Osteocyte (in vitro differentiated cells): Measurements from ENCODE around the gene AFDN. TPM values are rescaled to one million over a fixed set of nuclear protein-coding genes. Genes with fewer than 3 reads are reported as not detected.

Experiments
- DNase-seq: peaks from one replicate; pipeline ENCODE4 v3.0.0; 2021; ENCODE audit warnings: mixed read lengths; ENCODE audit not compliant: unreplicated experiment; ENCODE audit errors: extremely low spot score
- H3K27ac Mint-ChIP-seq: one replicate; pipeline ENCODE4 v1.8.0; 2021; ENCODE audit warnings: mild to moderate bottlenecking, mixed read lengths; ENCODE audit not compliant: unreplicated experiment
- H3K27me3 Mint-ChIP-seq: one replicate; pipeline ENCODE4 v1.8.0; 2021; ENCODE audit warnings: mixed read lengths; ENCODE audit not compliant: unreplicated experiment
- H3K36me3 Mint-ChIP-seq: one replicate; pipeline ENCODE4 v1.8.0; 2021; ENCODE audit warnings: mixed read lengths; ENCODE audit not compliant: unreplicated experiment
- H3K4me1 Mint-ChIP-seq: one replicate; pipeline ENCODE4 v1.8.0; 2021; ENCODE audit warnings: mixed read lengths; ENCODE audit not compliant: unreplicated experiment
- H3K4me3 Mint-ChIP-seq: one replicate; pipeline ENCODE4 v1.8.0; 2021; ENCODE audit warnings: mild to moderate bottlenecking, moderate library complexity, mixed read lengths; ENCODE audit not compliant: unreplicated experiment
- H3K9me3 Mint-ChIP-seq: one replicate; pipeline ENCODE4 v1.8.0; 2021; ENCODE audit warnings: mixed read lengths; ENCODE audit not compliant: unreplicated experiment
- total RNA-seq: library from RNA; stranded (reverse); gene quantifications from 2 replicates; pipeline ENCODE4 v1.2.1, GENCODE V29; 2021
- TF ChIP-seq, protein P1 (sequence below): fragments of 200-600 bp; sonication (generic); IDR thresholded peaks from 2 replicates; pipeline ENCODE4 v1.5.0; 2021; ENCODE audit warnings: antibody characterized with exemption, mild to moderate bottlenecking, moderate library complexity

AFDN gene
- total RNA-seq, 1 donor from 2014 or later, result 67.3 TPM

DNA sequence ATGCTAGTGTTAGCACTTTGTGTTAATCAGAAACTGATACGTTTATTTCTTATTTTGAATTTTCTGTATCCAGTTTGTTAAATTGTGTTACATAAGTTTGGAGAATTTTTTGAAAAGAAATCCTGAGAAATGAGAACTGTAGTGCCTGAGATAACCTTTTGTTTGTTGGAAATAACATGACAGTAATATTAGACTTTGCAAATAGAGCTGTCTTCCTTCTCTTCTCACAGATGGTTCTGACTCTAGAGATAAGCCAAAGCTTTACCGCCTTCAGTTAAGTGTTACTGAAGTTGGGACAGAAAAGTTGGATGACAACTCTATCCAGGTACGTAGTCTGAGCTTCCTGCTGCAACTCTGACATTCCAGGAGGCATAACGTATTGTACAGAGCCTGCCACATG, 69.9 kb downstream of the AFDN start:
- Mint-ChIP-seq H3K4me3 (no peak overlapping the region), H3K27ac (no peak overlapping the region), H3K9me3 (no peaks in the 10 kb centered on the region), H3K4me1 (no peaks in the 10 kb centered on the region), H3K36me3 (peaks cover 7% of the 10 kb centered on the region), H3K27me3 (no peaks in the 10 kb centered on the region)
- no peak for DNase-seq
- TF ChIP-seq, protein P1, sequence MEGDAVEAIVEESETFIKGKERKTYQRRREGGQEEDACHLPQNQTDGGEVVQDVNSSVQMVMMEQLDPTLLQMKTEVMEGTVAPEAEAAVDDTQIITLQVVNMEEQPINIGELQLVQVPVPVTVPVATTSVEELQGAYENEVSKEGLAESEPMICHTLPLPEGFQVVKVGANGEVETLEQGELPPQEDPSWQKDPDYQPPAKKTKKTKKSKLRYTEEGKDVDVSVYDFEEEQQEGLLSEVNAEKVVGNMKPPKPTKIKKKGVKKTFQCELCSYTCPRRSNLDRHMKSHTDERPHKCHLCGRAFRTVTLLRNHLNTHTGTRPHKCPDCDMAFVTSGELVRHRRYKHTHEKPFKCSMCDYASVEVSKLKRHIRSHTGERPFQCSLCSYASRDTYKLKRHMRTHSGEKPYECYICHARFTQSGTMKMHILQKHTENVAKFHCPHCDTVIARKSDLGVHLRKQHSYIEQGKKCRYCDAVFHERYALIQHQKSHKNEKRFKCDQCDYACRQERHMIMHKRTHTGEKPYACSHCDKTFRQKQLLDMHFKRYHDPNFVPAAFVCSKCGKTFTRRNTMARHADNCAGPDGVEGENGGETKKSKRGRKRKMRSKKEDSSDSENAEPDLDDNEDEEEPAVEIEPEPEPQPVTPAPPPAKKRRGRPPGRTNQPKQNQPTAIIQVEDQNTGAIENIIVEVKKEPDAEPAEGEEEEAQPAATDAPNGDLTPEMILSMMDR, result no peak

DNA sequence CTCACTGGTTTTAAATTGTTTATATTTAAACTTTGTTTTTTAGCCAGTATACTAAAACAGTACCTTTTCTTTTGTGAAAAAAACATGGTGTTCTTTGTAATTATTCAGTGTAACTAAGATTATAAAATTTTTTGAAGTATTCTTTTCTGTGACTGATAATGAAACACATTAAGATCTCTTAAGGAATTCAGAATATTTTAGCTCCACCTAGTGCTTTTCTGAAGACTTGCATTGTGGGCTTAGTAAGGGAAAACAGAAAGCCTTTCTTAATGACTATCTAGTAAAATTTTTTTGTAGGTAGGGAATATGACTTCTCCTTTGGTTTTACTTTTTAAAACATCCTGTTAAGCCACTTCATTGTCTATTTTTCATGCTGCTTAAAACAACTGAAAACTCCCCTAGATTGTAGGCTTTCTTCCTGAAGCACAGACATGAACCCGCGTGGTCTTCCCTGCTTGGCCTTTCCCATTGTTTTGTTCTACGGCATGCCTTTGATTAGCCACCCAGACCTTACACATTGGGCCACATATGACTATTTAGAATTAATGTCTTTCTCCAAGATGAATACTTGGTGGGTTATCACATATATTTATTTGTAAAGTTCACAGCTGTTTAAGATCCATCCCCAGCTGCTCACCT, 72.1 kb downstream of the AFDN start:
- TF ChIP-seq, protein P1, result peak; percentile 77
- Mint-ChIP-seq H3K4me1 (no peaks in the 10 kb centered on the region), H3K27ac (no peak overlapping the region), H3K27me3 (no peaks in the 10 kb centered on the region), H3K4me3 (no peak overlapping the region), H3K9me3 (no peaks in the 10 kb centered on the region), H3K36me3 (peaks cover 9% of the 10 kb centered on the region)
- no peak for DNase-seq

DNA sequence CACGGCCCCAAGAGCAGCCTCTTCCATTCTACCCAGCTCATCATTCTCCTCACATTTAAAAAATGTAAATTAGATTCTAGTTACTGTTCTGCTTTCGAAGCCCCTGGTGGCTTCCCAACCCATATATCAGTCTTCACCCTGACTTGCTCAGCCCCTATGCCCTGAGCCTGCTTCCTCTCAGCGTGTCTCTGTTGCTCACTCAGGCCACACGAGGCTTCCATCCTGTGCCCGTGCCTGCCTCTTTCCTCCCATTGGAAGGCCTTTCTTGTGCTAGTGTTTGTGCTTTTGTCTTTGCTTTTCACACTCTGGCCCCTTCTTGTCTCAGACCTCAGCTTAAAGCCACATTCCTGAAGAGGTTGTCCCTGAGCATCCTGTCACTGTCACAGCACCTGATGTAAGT, 78.1 kb downstream of the AFDN start:
- TF ChIP-seq, protein P1, result no peak
- Mint-ChIP-seq H3K27me3 (no peaks in the 10 kb centered on the region), H3K27ac (no peak overlapping the region), H3K36me3 (peaks cover 29% of the 10 kb centered on the region), H3K4me1 (no peaks in the 10 kb centered on the region), H3K9me3 (no peaks in the 10 kb centered on the region), H3K4me3 (no peak overlapping the region)
- no peak for DNase-seq

DNA sequence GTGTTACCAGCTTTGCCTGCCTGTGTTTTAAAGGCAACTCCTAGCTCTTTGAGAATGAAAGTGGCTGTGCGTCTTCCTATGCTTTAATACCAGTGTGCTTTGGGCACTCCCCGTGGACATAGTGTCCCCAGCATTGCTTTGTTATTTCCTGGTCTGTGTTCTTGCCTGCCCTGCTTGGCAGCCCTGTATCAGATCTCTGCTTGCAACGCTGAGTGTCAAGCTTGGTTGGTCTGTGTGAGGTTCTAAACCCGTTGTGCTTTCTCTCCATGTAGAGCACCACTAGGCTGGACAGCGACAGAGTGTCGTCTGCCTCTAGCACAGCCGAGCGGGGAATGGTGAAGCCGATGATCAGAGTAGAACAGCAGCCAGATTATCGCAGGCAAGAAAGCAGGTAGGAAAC, 80.2 kb downstream of the AFDN start:
- no peak overlapping the region for H3K27ac Mint-ChIP-seq
- no peak for DNase-seq
- TF ChIP-seq, protein P1, result no peak
- no peak overlapping the region for H3K4me3 Mint-ChIP-seq
- no peaks in the 10 kb centered on the region for H3K4me1 Mint-ChIP-seq
- H3K9me3 Mint-ChIP-seq, result no peaks in the 10 kb centered on the region
- H3K27me3 Mint-ChIP-seq, result no peaks in the 10 kb centered on the region
- peaks cover 29% of the 10 kb centered on the region for H3K36me3 Mint-ChIP-seq

DNA sequence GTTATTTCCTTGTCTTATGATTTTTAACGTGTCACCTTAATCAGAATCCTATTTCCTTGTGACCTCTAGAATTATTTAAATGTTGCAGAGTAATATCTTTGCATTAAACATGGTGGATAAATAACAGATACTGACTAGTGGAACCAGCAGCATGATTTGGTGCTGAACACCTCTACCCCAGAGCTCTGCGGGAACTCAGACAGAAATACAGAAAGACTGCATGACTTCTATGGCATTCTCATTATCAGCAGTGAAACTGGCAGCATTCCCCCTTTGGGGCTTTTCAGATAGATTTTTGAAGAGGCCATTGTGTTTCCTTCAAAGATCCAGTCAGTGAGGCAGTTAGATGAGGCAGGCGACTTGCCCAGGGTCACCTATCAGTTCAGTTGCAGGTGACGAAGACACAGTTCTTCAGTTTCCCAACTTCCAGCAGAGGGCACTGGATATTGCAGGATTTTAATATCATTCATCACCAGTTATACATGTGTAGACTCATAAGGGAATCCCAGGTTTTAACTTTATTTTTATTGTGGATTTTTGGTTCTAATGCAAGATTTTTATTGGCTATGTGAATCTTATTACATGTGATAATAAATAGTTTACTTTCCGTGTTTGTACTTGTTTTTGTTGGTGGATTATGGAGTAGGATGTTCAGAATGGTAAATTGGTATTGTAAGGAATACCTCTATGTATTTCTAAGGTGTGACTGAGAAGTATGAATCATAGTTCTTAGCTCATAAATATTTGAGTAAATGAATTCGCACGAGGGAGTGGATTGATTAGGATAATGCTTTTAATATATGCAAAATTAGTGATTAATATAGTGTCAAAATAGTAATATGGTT, 81.3 kb downstream of the AFDN start:
- H3K9me3 Mint-ChIP-seq, result no peaks in the 10 kb centered on the region
- no peak for DNase-seq
- peaks cover 39% of the 10 kb centered on the region for H3K36me3 Mint-ChIP-seq
- H3K4me1 Mint-ChIP-seq, result no peaks in the 10 kb centered on the region
- H3K27me3 Mint-ChIP-seq, result no peaks in the 10 kb centered on the region
- H3K27ac Mint-ChIP-seq, result no peak overlapping the region
- TF ChIP-seq, protein P1, result peak; percentile 67
- H3K4me3 Mint-ChIP-seq, result no peak overlapping the region
